ENCODE results near the gene SMYD3.

Gene SMYD3

DNA sequence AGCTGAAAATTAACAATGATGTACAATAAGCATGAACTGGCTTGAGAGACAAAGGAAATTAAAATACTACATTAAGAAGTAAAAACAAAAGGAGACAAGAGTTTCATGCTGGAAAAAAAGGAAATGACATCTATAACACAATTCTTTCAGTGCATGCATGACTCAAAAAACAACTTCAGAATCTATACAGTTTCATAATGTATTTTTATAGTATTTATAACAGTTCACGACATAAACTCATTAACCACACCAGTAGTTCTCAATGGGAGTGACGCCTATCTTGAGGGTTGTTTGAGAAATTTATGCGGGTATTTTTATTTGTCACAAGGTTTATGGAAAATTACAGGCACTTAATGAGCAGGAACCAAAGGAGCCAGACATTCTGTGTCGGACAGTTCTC, 168.5 kb downstream of the SMYD3 start:
- Histone ChIP-seq H2AFZ (ENCODE audit: low read length) (no peak overlapping the region), H3K36me3 (replicated peaks; ENCODE audit: insufficient read depth, low read length) (no peaks in the 10 kb centered on the region), H3F3A (ENCODE audit: insufficient read depth, low read length) (no peaks in the 10 kb centered on the region), H3K9me3 (replicated peaks; ENCODE audit: insufficient read depth, low read length) (no peaks in the 10 kb centered on the region), H3K9ac (ENCODE audit: low read length) (no peak overlapping the region), H3K4me2 (ENCODE audit: low read depth, low read length) (no peak overlapping the region), H3K9me2 (replicated peaks; ENCODE audit: insufficient read depth, low read length) (no peaks in the 10 kb centered on the region), H3K79me2 (ENCODE audit: low read length) (no peaks in the 10 kb centered on the region), H3K4me3 (ENCODE audit: low read length) (no peak overlapping the region), H3K27ac (ENCODE audit: low read length) (no peak overlapping the region), H3K4me1 (ENCODE audit: low read length) (peaks cover 3% of the 10 kb centered on the region; the same call in 1 of the 2 replicates), H3K27me3 (replicated peaks; ENCODE audit: insufficient read depth, low read length) (no peaks in the 10 kb centered on the region), H4K20me1 (ENCODE audit: insufficient read depth, low read length) (no peaks in the 10 kb centered on the region)
- TF ChIP-seq, protein P1, sequence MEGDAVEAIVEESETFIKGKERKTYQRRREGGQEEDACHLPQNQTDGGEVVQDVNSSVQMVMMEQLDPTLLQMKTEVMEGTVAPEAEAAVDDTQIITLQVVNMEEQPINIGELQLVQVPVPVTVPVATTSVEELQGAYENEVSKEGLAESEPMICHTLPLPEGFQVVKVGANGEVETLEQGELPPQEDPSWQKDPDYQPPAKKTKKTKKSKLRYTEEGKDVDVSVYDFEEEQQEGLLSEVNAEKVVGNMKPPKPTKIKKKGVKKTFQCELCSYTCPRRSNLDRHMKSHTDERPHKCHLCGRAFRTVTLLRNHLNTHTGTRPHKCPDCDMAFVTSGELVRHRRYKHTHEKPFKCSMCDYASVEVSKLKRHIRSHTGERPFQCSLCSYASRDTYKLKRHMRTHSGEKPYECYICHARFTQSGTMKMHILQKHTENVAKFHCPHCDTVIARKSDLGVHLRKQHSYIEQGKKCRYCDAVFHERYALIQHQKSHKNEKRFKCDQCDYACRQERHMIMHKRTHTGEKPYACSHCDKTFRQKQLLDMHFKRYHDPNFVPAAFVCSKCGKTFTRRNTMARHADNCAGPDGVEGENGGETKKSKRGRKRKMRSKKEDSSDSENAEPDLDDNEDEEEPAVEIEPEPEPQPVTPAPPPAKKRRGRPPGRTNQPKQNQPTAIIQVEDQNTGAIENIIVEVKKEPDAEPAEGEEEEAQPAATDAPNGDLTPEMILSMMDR (IDR thresholded peaks at IDR 0.05; ENCODE audit: low read length), result no peak
- TF ChIP-seq EZH2phosphoT487 (IDR thresholded peaks at IDR 0.05; ENCODE audit: low read length), result no peak
- TF ChIP-seq EZH2 (optimal IDR thresholded peaks at IDR 0.05; ENCODE audit: low read depth, low read length), result no peak
- no peak for DNase-seq

DNA sequence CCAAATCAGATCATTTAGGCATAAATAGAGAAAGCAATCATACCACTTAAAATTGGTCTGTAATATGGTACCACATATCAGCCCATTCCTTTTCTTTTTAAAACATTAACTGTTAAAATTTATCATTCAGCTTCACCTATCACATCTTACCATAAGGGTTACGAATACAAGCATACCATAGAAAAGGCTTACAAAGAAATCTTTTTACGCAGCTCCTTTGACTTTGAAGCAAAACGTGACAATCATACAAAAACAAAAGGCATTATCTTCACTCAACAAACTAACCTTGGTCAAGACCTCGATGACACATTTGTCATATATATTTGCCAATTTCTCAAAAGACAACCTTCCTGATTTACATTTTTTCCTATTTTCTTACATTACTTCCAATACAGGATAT, 169.0 kb downstream of the SMYD3 start:
- H3K27ac ChIP-seq (ENCODE audit: low read length), result no peak overlapping the region
- DNase-seq, result no peak

DNA sequence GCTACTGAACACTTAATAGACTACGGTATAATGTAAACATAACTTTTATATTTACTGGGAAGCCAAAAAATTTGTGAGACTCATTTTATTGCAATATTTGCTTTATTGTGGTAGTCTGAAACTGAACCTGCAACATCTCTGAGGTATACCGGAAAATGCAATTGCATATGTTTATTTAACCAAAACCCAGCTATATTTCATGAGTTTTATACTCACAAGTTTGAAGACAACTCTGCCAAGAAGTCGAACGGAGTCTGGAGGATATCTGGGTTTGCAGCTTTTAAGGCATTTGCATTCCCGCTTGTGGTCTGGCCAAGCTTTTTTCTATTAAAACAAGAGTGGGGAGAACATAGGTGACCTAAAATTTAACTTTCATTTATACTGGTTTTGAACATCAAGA, 171.9 kb downstream of the SMYD3 start:
- Histone ChIP-seq H4K20me1 (ENCODE audit: insufficient read depth, low read length) (no peaks in the 10 kb centered on the region), H3K9ac (ENCODE audit: low read length) (no peak overlapping the region), H3K36me3 (replicated peaks; ENCODE audit: insufficient read depth, low read length) (no peaks in the 10 kb centered on the region), H3K27ac (ENCODE audit: low read length) (no peak overlapping the region), H3K9me3 (replicated peaks; ENCODE audit: insufficient read depth, low read length) (no peaks in the 10 kb centered on the region), H3K9me2 (replicated peaks; ENCODE audit: insufficient read depth, low read length) (no peaks in the 10 kb centered on the region), H3F3A (ENCODE audit: insufficient read depth, low read length) (no peaks in the 10 kb centered on the region), H2AFZ (ENCODE audit: low read length) (no peak overlapping the region), H3K4me3 (ENCODE audit: low read length) (no peak overlapping the region), H3K4me1 (ENCODE audit: low read length) (no peaks in the 10 kb centered on the region), H3K79me2 (ENCODE audit: low read length) (no peaks in the 10 kb centered on the region), H3K27me3 (replicated peaks; ENCODE audit: insufficient read depth, low read length) (no peaks in the 10 kb centered on the region), H3K4me2 (ENCODE audit: low read depth, low read length) (no peak overlapping the region)
- TF ChIP-seq, protein P1 (IDR thresholded peaks at IDR 0.05; ENCODE audit: low read length), result no peak
- TF ChIP-seq EZH2phosphoT487 (IDR thresholded peaks at IDR 0.05; ENCODE audit: low read length), result no peak
- TF ChIP-seq EZH2 (optimal IDR thresholded peaks at IDR 0.05; ENCODE audit: low read depth, low read length), result no peak
- no peak for DNase-seq

More for the DNA sequence above, 169.0 kb downstream of the SMYD3 start:
- Histone ChIP-seq H3K4me1 (ENCODE audit: low read length) (peaks cover under 1% of the 10 kb centered on the region; the same call in 1 of the 2 replicates), H3K27me3 (replicated peaks; ENCODE audit: insufficient read depth, low read length) (no peaks in the 10 kb centered on the region), H3K9me2 (replicated peaks; ENCODE audit: insufficient read depth, low read length) (no peaks in the 10 kb centered on the region), H3K4me2 (ENCODE audit: low read depth, low read length) (no peak overlapping the region), H3K36me3 (replicated peaks; ENCODE audit: insufficient read depth, low read length) (no peaks in the 10 kb centered on the region), H3K79me2 (ENCODE audit: low read length) (no peaks in the 10 kb centered on the region), H3K4me3 (ENCODE audit: low read length) (no peak overlapping the region), H3K9me3 (replicated peaks; ENCODE audit: insufficient read depth, low read length) (no peaks in the 10 kb centered on the region), H3K9ac (ENCODE audit: low read length) (no peak overlapping the region), H3F3A (ENCODE audit: insufficient read depth, low read length) (no peaks in the 10 kb centered on the region), H4K20me1 (ENCODE audit: insufficient read depth, low read length) (no peaks in the 10 kb centered on the region), H2AFZ (ENCODE audit: low read length) (no peak overlapping the region)
- TF ChIP-seq, protein P1 (IDR thresholded peaks at IDR 0.05; ENCODE audit: low read length), result no peak
- TF ChIP-seq EZH2phosphoT487 (IDR thresholded peaks at IDR 0.05; ENCODE audit: low read length) (no peak), EZH2 (optimal IDR thresholded peaks at IDR 0.05; ENCODE audit: low read depth, low read length) (no peak)
